Measurements from ENCODE around the gene KCTD3.

The KCTD3 gene

DNA sequence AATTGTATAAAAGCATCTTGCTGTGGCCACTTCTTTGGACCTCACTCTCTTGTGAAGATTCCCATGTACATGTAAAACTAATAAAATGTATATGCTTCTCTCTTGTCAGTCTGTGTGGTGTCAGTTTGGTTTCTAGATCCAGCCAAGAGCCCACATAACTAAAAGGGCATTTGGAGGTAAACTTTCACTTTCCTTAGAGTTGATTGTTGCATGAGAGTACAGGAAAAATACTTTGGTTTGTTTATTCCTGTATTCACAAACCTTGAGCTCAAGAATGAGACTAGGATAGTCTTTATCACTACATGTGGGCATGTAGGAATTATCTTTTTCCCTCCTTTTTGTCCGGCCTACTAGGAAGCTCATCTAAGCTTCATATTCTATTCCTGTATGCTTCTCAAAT, 50.9 kb downstream of the KCTD3 start:
- no peak overlapping the region for H3K4me3 ChIP-seq (ENCODE audit: low read depth, low read length)
- no peak overlapping the region for H3K27ac ChIP-seq (ENCODE audit: extremely low read depth, low read depth, low read length)
- TF ChIP-seq ZBTB11 (tag by site-specific recombination; conservative IDR thresholded peaks at IDR 0.05; ENCODE audit: low read depth) (no peak), ZNF23 (tag by site-specific recombination; IDR thresholded peaks at IDR 0.05; ENCODE audit: borderline replicate concordance) (no peak), ZNF837 (tag by site-specific recombination; IDR thresholded peaks at IDR 0.05) (no peak), ZNF791 (tag by site-specific recombination; IDR thresholded peaks at IDR 0.05) (no peak), ZNF768 (tag by site-specific recombination; IDR thresholded peaks at IDR 0.05) (no peak), ZNF211 (tag by site-specific recombination; IDR thresholded peaks at IDR 0.05; ENCODE audit: low read depth) (no peak), ZNF664 (tag by site-specific recombination; IDR thresholded peaks at IDR 0.05) (no peak)
- H3K36me3 ChIP-seq (ENCODE audit: control insufficient read depth in 2 of 2, insufficient read depth in 1 of 2, low read length in 2 of 2), result peaks cover 46 to 57% of the 10 kb centered on the region in 2 experiments
- no peaks in the 10 kb centered on the region for H3K9me3 ChIP-seq (ENCODE audit: control insufficient read depth, insufficient read depth, low read depth, low read length)
- CTCF ChIA-PET, result interaction anchor here (0.7 to 1.4 kb wide), 2 partner anchors 13 to 1325 kb away, joined by 3 to 6 read pairs; no protein-coding TSS in a partner anchor
- no peaks in the 10 kb centered on the region for H3K4me1 ChIP-seq (ENCODE audit: control insufficient read depth, insufficient read depth, low read length)
- POLR2A ChIA-PET, result no interaction called here

DNA sequence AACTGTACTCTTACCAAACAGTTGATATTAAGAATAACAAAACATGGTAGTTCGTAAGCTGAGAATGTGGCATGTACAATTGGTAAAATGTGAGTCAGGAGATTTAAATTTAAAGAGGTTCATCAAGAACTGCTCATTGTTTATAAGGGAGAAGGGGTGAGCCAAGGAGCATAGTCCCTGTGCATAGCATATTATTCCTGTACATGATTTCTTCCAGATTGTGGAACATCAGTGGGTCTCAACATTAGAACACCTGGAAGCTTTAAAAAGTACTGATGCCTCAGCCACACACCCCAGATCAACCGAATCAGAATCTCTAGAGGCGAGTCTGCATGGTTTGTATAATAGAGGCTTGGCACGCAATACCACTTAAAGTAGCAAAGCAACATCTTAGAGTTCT, 56.1 kb downstream of the KCTD3 start:
- Histone ChIP-seq H3K9me3 (ENCODE audit: control insufficient read depth, insufficient read depth, low read depth, low read length) (no peaks in the 10 kb centered on the region), H3K36me3 (ENCODE audit: control insufficient read depth in 2 of 2, insufficient read depth in 1 of 2, low read length in 2 of 2) (peaks cover 23 to 44% of the 10 kb centered on the region in 2 experiments; a peak in 2 of 3 replicates), H3K4me1 (ENCODE audit: control insufficient read depth, insufficient read depth, low read length) (no peaks in the 10 kb centered on the region), H3K4me3 (ENCODE audit: low read depth, low read length) (no peak overlapping the region), H3K27ac (ENCODE audit: extremely low read depth, low read depth, low read length) (no peak overlapping the region)
- ChIA-PET POLR2A (no interaction called here), CTCF (interaction anchor here (0.6 to 1.7 kb wide), 3 partner anchors 17 to 985 kb away, joined by 3 to 5 read pairs (median 4); no protein-coding TSS in a partner anchor)
- TF ChIP-seq KLF9 (tag by site-specific recombination; IDR thresholded peaks at IDR 0.05; ENCODE audit: low read depth), result no peak
- TF ChIP-seq, protein P1, sequence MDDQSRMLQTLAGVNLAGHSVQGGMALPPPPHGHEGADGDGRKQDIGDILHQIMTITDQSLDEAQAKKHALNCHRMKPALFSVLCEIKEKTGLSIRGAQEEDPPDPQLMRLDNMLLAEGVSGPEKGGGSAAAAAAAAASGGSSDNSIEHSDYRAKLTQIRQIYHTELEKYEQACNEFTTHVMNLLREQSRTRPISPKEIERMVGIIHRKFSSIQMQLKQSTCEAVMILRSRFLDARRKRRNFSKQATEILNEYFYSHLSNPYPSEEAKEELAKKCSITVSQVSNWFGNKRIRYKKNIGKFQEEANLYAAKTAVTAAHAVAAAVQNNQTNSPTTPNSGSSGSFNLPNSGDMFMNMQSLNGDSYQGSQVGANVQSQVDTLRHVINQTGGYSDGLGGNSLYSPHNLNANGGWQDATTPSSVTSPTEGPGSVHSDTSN (CRISPR knock-in tag; IDR thresholded peaks at IDR 0.05), result no peak
- TF ChIP-seq, protein P2, sequence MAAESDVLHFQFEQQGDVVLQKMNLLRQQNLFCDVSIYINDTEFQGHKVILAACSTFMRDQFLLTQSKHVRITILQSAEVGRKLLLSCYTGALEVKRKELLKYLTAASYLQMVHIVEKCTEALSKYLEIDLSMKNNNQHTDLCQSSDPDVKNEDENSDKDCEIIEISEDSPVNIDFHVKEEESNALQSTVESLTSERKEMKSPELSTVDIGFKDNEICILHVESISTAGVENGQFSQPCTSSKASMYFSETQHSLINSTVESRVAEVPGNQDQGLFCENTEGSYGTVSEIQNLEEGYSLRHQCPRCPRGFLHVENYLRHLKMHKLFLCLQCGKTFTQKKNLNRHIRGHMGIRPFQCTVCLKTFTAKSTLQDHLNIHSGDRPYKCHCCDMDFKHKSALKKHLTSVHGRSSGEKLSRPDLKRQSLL (tag by site-specific recombination; IDR thresholded peaks at IDR 0.05), result no peak
- TF ChIP-seq ZNF114 (tag by site-specific recombination; IDR thresholded peaks at IDR 0.05), result no peak
- TF ChIP-seq ZNF558 (tag by site-specific recombination; IDR thresholded peaks at IDR 0.05), result no peak
- no peak for TF ChIP-seq ZNF132 (tag by site-specific recombination; IDR thresholded peaks at IDR 0.05; ENCODE audit: borderline replicate concordance)
- no peak for TF ChIP-seq ZNF133 (tag by site-specific recombination; IDR thresholded peaks at IDR 0.05)
- TF ChIP-seq ZNF16 (tag by site-specific recombination; IDR thresholded peaks at IDR 0.05; ENCODE audit: low read depth), result no peak

- POLR2A ChIA-PET, result no interaction called here
- CTCF ChIA-PET, result no interaction called here
- no peak overlapping the region for H3K27ac ChIP-seq (ENCODE audit: extremely low read depth, low read depth, low read length)
Observed at GRCh38 chr1:215625949-215626348, 58.8 kb downstream of the KCTD3 start.

More at GRCh38 chr1:215625949-215626348, 58.8 kb downstream of the KCTD3 start:
- peaks cover 9 to 17% of the 10 kb centered on the region in 2 experiments; a peak in 2 of 3 replicates for H3K36me3 ChIP-seq (ENCODE audit: control insufficient read depth in 2 of 2, insufficient read depth in 1 of 2, low read length in 2 of 2)
- H3K9me3 ChIP-seq (ENCODE audit: control insufficient read depth, insufficient read depth, low read depth, low read length), result no peaks in the 10 kb centered on the region
- H3K4me1 ChIP-seq (ENCODE audit: control insufficient read depth, insufficient read depth, low read length), result no peaks in the 10 kb centered on the region
- TF ChIP-seq, protein P3, sequence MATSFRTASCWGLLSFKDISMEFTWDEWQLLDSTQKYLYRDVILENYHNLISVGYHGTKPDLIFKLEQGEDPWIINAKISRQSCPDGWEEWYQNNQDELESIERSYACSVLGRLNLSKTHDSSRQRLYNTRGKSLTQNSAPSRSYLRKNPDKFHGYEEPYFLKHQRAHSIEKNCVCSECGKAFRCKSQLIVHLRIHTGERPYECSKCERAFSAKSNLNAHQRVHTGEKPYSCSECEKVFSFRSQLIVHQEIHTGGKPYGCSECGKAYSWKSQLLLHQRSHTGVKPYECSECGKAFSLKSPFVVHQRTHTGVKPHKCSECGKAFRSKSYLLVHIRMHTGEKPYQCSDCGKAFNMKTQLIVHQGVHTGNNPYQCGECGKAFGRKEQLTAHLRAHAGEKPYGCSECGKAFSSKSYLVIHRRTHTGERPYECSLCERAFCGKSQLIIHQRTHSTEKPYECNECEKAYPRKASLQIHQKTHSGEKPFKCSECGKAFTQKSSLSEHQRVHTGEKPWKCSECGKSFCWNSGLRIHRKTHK (tag by site-specific recombination; IDR thresholded peaks at IDR 0.05), result no peak
- TF ChIP-seq ZNF843 (tag by site-specific recombination; IDR thresholded peaks at IDR 0.05), result no peak
- TF ChIP-seq ZNF223 (tag by site-specific recombination; IDR thresholded peaks at IDR 0.05), result no peak
- no peak overlapping the region for H3K4me3 ChIP-seq (ENCODE audit: low read depth, low read length)
